ENCODE measurements around the gene AKIRIN1.
"Not testable (repeated sequence)": the region's sequence is repeated elsewhere in the genome, so short reads cannot be mapped to it uniquely, and the experiment has no call there.

GRCh38 chr1:39020494-39020893 is 29.4 kb downstream of the AKIRIN1 start:
- TF ChIP-seq CTCF, POLR2AphosphoS5 (IDR thresholded peaks at IDR 0.05): not testable (repeated sequence)

Measured in prostate gland (tissue), 2 donors.